ENCODE measurements around the gene SDE2. TPM values are rescaled to one million over a fixed set of nuclear protein-coding genes. Genes with fewer than 3 reads are reported as not detected.

The SDE2 gene
- total and polyA plus RNA-seq, 10 of the 15 experiments (the other 5 are each of a cell fraction or from before 2014, with no cell fraction given) = 2.7 to 19.4 (median 12.6) TPM

GRCh38 chr1:226019572-226019971 is 20.4 kb upstream of the SDE2 start:
- Histone ChIP-seq H4K20me1 (ENCODE audit: control insufficient read depth, insufficient read depth) (no peaks in the 10 kb centered on the region), H3K9me3 (replicated peaks; ENCODE audit: control insufficient read depth, insufficient read depth, low read length) (no peaks in the 10 kb centered on the region), H3K27ac (ENCODE audit: control insufficient read depth, insufficient read depth) (no peak overlapping the region), H3K36me3 (ENCODE audit: control insufficient read depth in 2 of 2, insufficient read depth in 2 of 2, low read length in 1 of 2) (no peaks in the 10 kb centered on the region), H3K27me3 (replicated peaks in 1 of 2; ENCODE audit: control insufficient read depth in 2 of 2, insufficient read depth in 2 of 2, low read length in 1 of 2) (no peaks in the 10 kb centered on the region), H3K4me2 (ENCODE audit: control insufficient read depth, insufficient read depth) (no peak overlapping the region), H3K4me1 (ENCODE audit: control insufficient read depth, insufficient read depth, low read length) (no peaks in the 10 kb centered on the region), H3K9ac (ENCODE audit: control insufficient read depth, insufficient read depth, low read length) (no peak overlapping the region), H3K4me3 (no peak overlapping the region), H3K79me2 (ENCODE audit: control insufficient read depth, insufficient read depth, low read length) (no peaks in the 10 kb centered on the region), H2AFZ (ENCODE audit: control insufficient read depth, low read depth, low read length) (no peak overlapping the region)
- BruUV-seq (replicated peaks) = no TSS peak
- ChIA-PET SMC1A (ENCODE audit: uncharacterized antibody, unreplicated experiment) (interaction anchor here (1.1 to 1.4 kb wide), 3 partner anchors 9 to 32 kb away, joined by 3 to 7 read pairs (median 3); no protein-coding TSS in a partner anchor), RAD21 (ENCODE audit: unreplicated experiment) (interaction anchor here (1.7 kb wide), 1 partner anchor 45 kb away, joined by 3 read pairs; no protein-coding TSS in a partner anchor), CTCF (interaction anchor here (0.6 to 1.0 kb wide), 2 partner anchors 32 to 387 kb away, joined by 3 read pairs; no protein-coding TSS in a partner anchor), POLR2A (interaction anchor here (0.9 kb wide), 2 partner anchors 8 to 9 kb away, joined by 4 to 5 read pairs; no protein-coding TSS in a partner anchor)
- no peak for FAIRE-seq
- no peak for ATAC-seq
- no peak for DNase-seq (ENCODE audit: low read depth, low spot score)
- TF ChIP-seq NKRF (conservative IDR thresholded peaks at IDR 0.05) (no peak), BMI1 (IDR thresholded peaks at IDR 0.05; ENCODE audit: borderline replicate concordance) (no peak), RFX5 (IDR thresholded peaks at IDR 0.05; ENCODE audit: low read depth, low read length) (no peak), CHD4 (IDR thresholded peaks at IDR 0.05) (no peak)
- intact Hi-C loops (cut with micrococcal nuclease; ENCODE audit: unreplicated experiment) (no loop called here), in situ Hi-C loops (cut with MboI) (no loop called here)
- 92% methylated on average over 1 of the region's 1 CpG for WGBS (ENCODE audit: insufficient coverage, insufficient replicate concordance, low lambda C conversion rate, missing lambda C conversion rate)

- FAIRE-seq (no peak), ATAC-seq (no peak), DNase-seq (ENCODE audit: low read depth, low spot score) (no peak)
- Histone ChIP-seq H3K79me2 (ENCODE audit: control insufficient read depth, insufficient read depth, low read length) (no peaks in the 10 kb centered on the region), H3K4me1 (ENCODE audit: control insufficient read depth, insufficient read depth, low read length) (no peaks in the 10 kb centered on the region), H3K4me2 (ENCODE audit: control insufficient read depth, insufficient read depth) (no peak overlapping the region), H3K27me3 (replicated peaks in 1 of 2; ENCODE audit: control insufficient read depth in 2 of 2, insufficient read depth in 2 of 2, low read length in 1 of 2) (no peaks in the 10 kb centered on the region), H3K36me3 (ENCODE audit: control insufficient read depth in 2 of 2, insufficient read depth in 2 of 2, low read length in 1 of 2) (no peaks in the 10 kb centered on the region), H3K4me3 (no peak overlapping the region), H3K27ac (ENCODE audit: control insufficient read depth, insufficient read depth) (no peak overlapping the region), H3K9me3 (replicated peaks; ENCODE audit: control insufficient read depth, insufficient read depth, low read length) (no peaks in the 10 kb centered on the region), H3K9ac (ENCODE audit: control insufficient read depth, insufficient read depth, low read length) (no peak overlapping the region), H4K20me1 (ENCODE audit: control insufficient read depth, insufficient read depth) (no peaks in the 10 kb centered on the region), H2AFZ (ENCODE audit: control insufficient read depth, low read depth, low read length) (no peak overlapping the region)
- 61% methylated on average over 6 of the region's 6 CpGs for WGBS (ENCODE audit: insufficient coverage, insufficient replicate concordance, low lambda C conversion rate, missing lambda C conversion rate)
- CTCF ChIA-PET = interaction anchor here (0.7 kb wide), 1 partner anchor 47 kb away, joined by 3 read pairs; no protein-coding TSS in a partner anchor
- SMC1A ChIA-PET (ENCODE audit: uncharacterized antibody, unreplicated experiment) = interaction anchor here (1.2 kb wide), 1 partner anchor 18 kb away, joined by 4 read pairs; the partner anchor contains the start of gene SDE2
- no TSS peak for BruUV-seq (replicated peaks)
- RAD21 ChIA-PET (ENCODE audit: unreplicated experiment) = no interaction called here
- intact Hi-C loops (cut with micrococcal nuclease; ENCODE audit: unreplicated experiment) (no loop called here), in situ Hi-C loops (cut with MboI) (no loop called here)
- POLR2A ChIA-PET = no interaction called here
- TF ChIP-seq TBL1XR1 (IDR thresholded peaks at IDR 0.05; ENCODE audit: low read depth, low read length) = no peak
- TF ChIP-seq USF2 (IDR thresholded peaks at IDR 0.05; ENCODE audit: borderline replicate concordance, low read depth, low read length) = no peak
- no peak for TF ChIP-seq SPI1 (IDR thresholded peaks at IDR 0.05; ENCODE audit: borderline replicate concordance, insufficient read depth, low read depth, low read length)
- no peak for TF ChIP-seq IKZF1 (conservative IDR thresholded peaks at IDR 0.05)
- TF ChIP-seq ZNF622 (IDR thresholded peaks at IDR 0.05) = no peak
- TF ChIP-seq PML (IDR thresholded peaks at IDR 0.05; ENCODE audit: low read length) = no peak
- TF ChIP-seq POU2F2 (IDR thresholded peaks at IDR 0.05; ENCODE audit: borderline replicate concordance, low read depth, low read length) = no peak
- no peak for TF ChIP-seq RBBP5 (conservative IDR thresholded peaks at IDR 0.05)
- no peak for TF ChIP-seq ELK1 (IDR thresholded peaks at IDR 0.05; ENCODE audit: low read depth, low read length)
- TF ChIP-seq ESRRA (IDR thresholded peaks at IDR 0.05; ENCODE audit: low read length) = no peak
- TF ChIP-seq EED (IDR thresholded peaks at IDR 0.05; ENCODE audit: low read depth) = no peak
Observed at GRCh38 chr1:226017070-226017469, 17.9 kb upstream of the SDE2 start.
